CD8-positive, alpha-beta memory T cell (primary cell): ENCODE data around the gene ZBTB44. TPM values are rescaled to one million over a fixed set of nuclear protein-coding genes. Genes with fewer than 3 reads are reported as not detected.

Experiments
- CTCF ChIA-PET: fragments of 350-600 bp; sonication (Branson Sonifier 250); formaldehyde crosslinking; loops from one replicate; lab custom pipeline; 2021; ENCODE audit warnings: antibody characterized with exemption; lab: Charles Lee
- POLR2A ChIA-PET: fragments of 350-600 bp; sonication (Branson Sonifier 250); formaldehyde crosslinking; loops from one replicate; lab custom pipeline; 2021; ENCODE audit warnings: antibody characterized with exemption; lab: Charles Lee
- DNase-seq, 5 donors: peaks; one replicate each; pipeline versions ENCODE4 v3.0.0 to v3.0.0-alpha.2; 2020 to 2022; ENCODE audit warnings: mixed read lengths in 1 of 5
- H3K27ac ChIP-seq: one replicate; pipeline ENCODE4 v1.7.0; 2013; ENCODE audit warnings: low read depth, mild to moderate bottlenecking, low read length, moderate library complexity
- H3K27me3 ChIP-seq: 2 replicates; pipeline ENCODE4 v1.7.0; 2013; ENCODE audit warnings: low read length, mild to moderate bottlenecking; ENCODE audit not compliant: insufficient read depth, poor library complexity, severe bottlenecking
- H3K36me3 ChIP-seq: 2 replicates; pipeline ENCODE4 v1.7.0; 2013; ENCODE audit warnings: mild to moderate bottlenecking, low read length, moderate library complexity; ENCODE audit not compliant: insufficient read depth
- H3K4me1 ChIP-seq: 2 replicates; pipeline ENCODE4 v1.7.0; 2013; ENCODE audit warnings: mild to moderate bottlenecking, low read length, moderate library complexity; ENCODE audit not compliant: insufficient read depth
- H3K4me3 ChIP-seq: 2 replicates; pipeline ENCODE4 v1.7.0; 2013; ENCODE audit warnings: mild to moderate bottlenecking, low read length
- H3K9me3 ChIP-seq: 2 replicates; pipeline ENCODE4 v1.7.0; 2013; ENCODE audit warnings: mild to moderate bottlenecking, low read length
- H3K27ac Mint-ChIP-seq, 8 donors: one replicate each; pipeline ENCODE4 v1.8.0; 2020 to 2021; ENCODE audit warnings: mixed read lengths in 8 of 8, mild to moderate bottlenecking in 6 of 8, inconsistent platforms in 3 of 8, moderate library complexity in 3 of 8
- H3K27me3 Mint-ChIP-seq, 2 donors: one replicate each; pipeline ENCODE4 v1.8.0; 2020 to 2021; ENCODE audit warnings: mixed read lengths in 2 of 2, mild to moderate bottlenecking in 1 of 2, moderate library complexity in 1 of 2
- H3K36me3 Mint-ChIP-seq, 3 donors: one replicate each; pipeline ENCODE4 v1.8.0; 2020 to 2021; ENCODE audit warnings: mixed read lengths in 3 of 3, inconsistent platforms in 1 of 3, mild to moderate bottlenecking in 1 of 3
- H3K4me1 Mint-ChIP-seq, 3 donors: one replicate each; pipeline ENCODE4 v1.8.0; 2020 to 2021; ENCODE audit warnings: mixed read lengths in 3 of 3, inconsistent platforms in 1 of 3, mild to moderate bottlenecking in 1 of 3
- H3K4me3 Mint-ChIP-seq, 7 donors: one replicate each; pipeline ENCODE4 v1.8.0; 2020 to 2021; ENCODE audit warnings: mixed read lengths in 7 of 7, mild to moderate bottlenecking in 6 of 7, moderate library complexity in 4 of 7, inconsistent platforms in 2 of 7
- H3K9me3 Mint-ChIP-seq, 5 donors: one replicate each; pipeline ENCODE4 v1.8.0; 2020 to 2022; ENCODE audit warnings: mixed read lengths in 5 of 5, mild to moderate bottlenecking in 3 of 5, moderate library complexity in 2 of 5, inconsistent platforms in 1 of 5
- polyA plus RNA-seq: library from polyadenylated mRNA; unstranded; fragments of 300-500 nt; fragmentation: Illumina TruSeq; gene quantifications from one replicate; pipeline ENCODE4 v1.2.3, GENCODE V29; 2021
- total RNA-seq, 2 experiments: library from RNA; stranded (reverse); gene quantifications; one replicate each; pipeline ENCODE4 v1.2.3, GENCODE V29; 2021

The ZBTB44 gene
- total and polyA plus RNA-seq, 3 experiments from 2014 or later = 8.2 to 44.0 (median 41.3) TPM

DNA sequence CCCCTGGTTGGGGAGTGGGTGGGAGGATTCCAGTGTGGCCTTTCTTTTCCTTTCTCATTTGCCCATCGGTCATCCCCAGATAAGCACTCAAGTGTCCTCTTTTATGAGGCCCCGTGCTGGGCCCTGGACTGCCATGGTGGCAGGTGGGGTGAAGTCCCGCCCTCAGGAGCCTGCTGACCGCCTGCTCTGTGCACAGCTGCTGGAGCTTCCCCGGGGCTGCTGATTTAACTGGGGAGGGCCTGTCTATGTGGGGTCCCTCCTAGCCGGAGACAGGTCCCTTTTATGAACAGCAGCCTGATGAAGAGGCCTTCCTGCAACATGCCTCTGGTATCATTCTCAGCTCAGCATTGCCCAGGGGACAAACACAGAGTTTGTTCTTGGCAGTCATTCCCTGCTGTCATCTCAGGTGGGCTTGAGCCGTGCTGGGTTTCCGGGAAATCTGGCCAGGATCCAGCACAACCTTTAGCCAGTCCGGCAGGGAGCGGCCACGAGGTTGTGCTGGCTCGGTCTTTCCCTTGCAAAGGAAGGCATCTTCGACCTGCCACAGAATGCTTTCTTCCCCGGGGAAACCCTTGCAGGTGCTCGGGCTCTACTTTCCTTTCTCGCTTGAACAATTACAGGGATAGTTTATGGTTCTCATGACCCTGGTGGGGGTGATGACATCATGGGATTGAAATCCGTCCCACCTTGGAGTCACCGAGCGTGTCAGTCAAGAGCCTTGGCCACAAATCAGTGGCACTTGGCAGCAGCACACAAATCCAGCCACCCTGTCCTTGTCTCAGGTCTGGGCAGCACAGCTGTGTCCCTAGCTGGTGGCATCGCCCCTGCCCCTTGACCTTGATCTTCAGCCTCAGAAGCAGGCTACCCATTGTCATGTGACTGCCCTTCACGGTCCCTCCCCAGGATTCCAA, 135.1 kb downstream of the ZBTB44 start:
- Mint-ChIP-seq H3K27ac (peak overlapping the region in 1 of 8 donors; percentile 10), H3K27me3 (peaks cover 8 to 25% of the 10 kb centered on the region in 2 donors), H3K36me3 (peaks cover 0 to 2% (median 0%) of the 10 kb centered on the region in 3 donors), H3K9me3 (peaks cover 0 to 5% (median 2%) of the 10 kb centered on the region in 5 donors), H3K4me3 (peak overlapping the region in 1 of 7 donors; percentile 9), H3K4me1 (no peaks in the 10 kb centered on the region)
- H3K36me3 ChIP-seq = no peaks in the 10 kb centered on the region
- H3K27ac ChIP-seq = no peak overlapping the region
- ChIA-PET CTCF (no interaction called here), POLR2A (no interaction called here)
- no peaks in the 10 kb centered on the region for H3K4me1 ChIP-seq
- H3K27me3 ChIP-seq = no peaks in the 10 kb centered on the region
- no peak overlapping the region for H3K4me3 ChIP-seq
- no peaks in the 10 kb centered on the region for H3K9me3 ChIP-seq
- DNase-seq = peak in 1 of 5 donors; percentile 3

DNA sequence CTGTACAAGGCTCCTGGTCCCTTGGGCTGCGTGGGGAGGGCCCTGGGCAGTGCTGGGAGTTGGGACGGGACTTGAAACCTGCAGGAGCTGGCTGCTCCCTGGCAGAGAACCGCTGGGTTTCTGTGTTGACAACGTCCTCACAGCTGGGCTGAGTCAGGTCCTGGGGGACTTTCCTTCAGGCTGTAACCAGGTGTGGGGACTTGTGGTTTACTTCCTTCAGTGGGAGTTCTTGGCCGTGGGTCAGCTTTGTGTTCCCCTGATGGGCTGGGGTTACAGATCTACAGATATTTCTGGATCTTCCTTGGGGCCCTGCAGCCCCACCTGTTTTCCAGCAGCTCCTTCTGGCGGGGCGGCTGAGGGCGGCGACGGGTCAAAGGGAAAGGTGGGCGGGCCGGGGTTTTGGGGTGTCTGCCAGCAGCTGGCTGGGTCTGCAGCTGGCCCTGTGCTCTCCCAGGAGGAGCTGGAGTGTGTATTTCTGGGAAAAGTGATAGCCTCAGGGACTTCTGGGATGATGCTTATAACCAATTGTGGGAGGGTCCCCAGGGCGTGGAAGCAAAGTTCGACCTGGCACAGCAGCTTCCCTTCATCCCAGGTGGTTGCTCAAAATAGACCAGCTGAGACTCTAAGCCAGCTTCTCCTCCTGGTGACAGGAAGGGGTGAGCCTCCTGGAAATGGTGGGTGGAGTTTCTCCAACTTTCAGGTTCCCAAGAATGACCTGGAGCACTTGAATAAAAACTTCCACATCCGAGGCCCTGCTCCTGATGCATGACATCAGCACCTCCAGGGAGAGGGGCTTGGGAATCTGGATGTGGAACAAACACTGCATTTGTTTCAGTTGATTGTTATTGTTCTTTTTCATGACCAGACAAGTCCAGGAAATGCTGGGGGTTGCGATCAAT, 136.0 kb downstream of the ZBTB44 start:
- H3K9me3 Mint-ChIP-seq = peaks cover 0 to 5% (median 4%) of the 10 kb centered on the region in 5 donors
- peaks cover 8 to 20% of the 10 kb centered on the region in 2 donors for H3K27me3 Mint-ChIP-seq
- no peaks in the 10 kb centered on the region for H3K4me1 ChIP-seq
- no peak overlapping the region for H3K4me3 ChIP-seq
- H3K4me1 Mint-ChIP-seq = no peaks in the 10 kb centered on the region
- H3K36me3 Mint-ChIP-seq = peaks cover 0 to 2% (median 0%) of the 10 kb centered on the region in 3 donors
- H3K9me3 ChIP-seq = no peaks in the 10 kb centered on the region
- H3K27me3 ChIP-seq = no peaks in the 10 kb centered on the region
- no peak overlapping the region for H3K27ac Mint-ChIP-seq
- no peak overlapping the region for H3K4me3 Mint-ChIP-seq
- no peaks in the 10 kb centered on the region for H3K36me3 ChIP-seq
- H3K27ac ChIP-seq = no peak overlapping the region
- ChIA-PET CTCF (no interaction called here), POLR2A (no interaction called here)
- DNase-seq = peak in 1 of 5 donors; percentile 14

DNA sequence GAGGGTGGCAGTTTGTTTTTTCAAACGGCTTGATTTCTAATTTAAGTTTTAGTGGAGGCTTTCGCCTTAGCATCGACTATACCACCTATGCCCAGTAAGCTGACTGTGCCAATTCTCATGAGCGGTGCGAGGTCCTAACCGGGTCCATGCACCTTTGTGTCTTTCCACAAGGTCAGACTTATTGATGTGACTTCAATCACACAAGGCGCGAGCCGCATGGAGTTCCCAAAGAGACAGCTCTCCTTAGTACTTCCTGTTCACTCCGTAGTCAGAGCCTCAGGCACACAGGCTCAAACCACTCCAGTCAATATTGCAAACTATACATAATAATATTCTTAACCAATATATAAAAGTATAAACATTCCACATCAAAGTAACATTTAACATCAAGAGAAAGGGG, 136.9 kb downstream of the ZBTB44 start:
- H3K36me3 Mint-ChIP-seq = peaks cover 0 to 2% (median 0%) of the 10 kb centered on the region in 3 donors
- H3K4me3 ChIP-seq = no peak overlapping the region
- no peaks in the 10 kb centered on the region for H3K4me1 ChIP-seq
- no peak overlapping the region for H3K4me3 Mint-ChIP-seq
- no peak for DNase-seq
- H3K27me3 Mint-ChIP-seq = peaks cover 10 to 22% of the 10 kb centered on the region in 2 donors
- no peaks in the 10 kb centered on the region for H3K36me3 ChIP-seq
- no peak overlapping the region for H3K27ac Mint-ChIP-seq
- H3K27ac ChIP-seq = no peak overlapping the region
- no peaks in the 10 kb centered on the region for H3K27me3 ChIP-seq
- POLR2A ChIA-PET = no interaction called here
- CTCF ChIA-PET = no interaction called here
- peaks cover 0 to 5% (median 4%) of the 10 kb centered on the region in 5 donors for H3K9me3 Mint-ChIP-seq
- H3K9me3 ChIP-seq = no peaks in the 10 kb centered on the region
- H3K4me1 Mint-ChIP-seq = no peaks in the 10 kb centered on the region

Other genes starting within 250 kb of the ZBTB44 start
- gene APLP2, start 245.0 kb downstream of the ZBTB44 start, total RNA-seq = 10 to 100 TPM; 58.5 to 60.1 TPM
- 58.8 TPM for gene APLP2, start 245.0 kb downstream of the ZBTB44 start, polyA plus RNA-seq
- under 1 TPM; 0.18 to 0.35 TPM for gene ST14, start 155.1 kb downstream of the ZBTB44 start, total RNA-seq
- gene ST14, start 155.1 kb downstream of the ZBTB44 start, polyA plus RNA-seq = not detected
- gene ADAMTS8, start 113.7 kb upstream of the ZBTB44 start, total RNA-seq = not detected
- gene ADAMTS8, start 113.7 kb upstream of the ZBTB44 start, polyA plus RNA-seq = not detected
- not detected for gene ADAMTS15, start 133.7 kb upstream of the ZBTB44 start, total RNA-seq
- gene ADAMTS15, start 133.7 kb upstream of the ZBTB44 start, polyA plus RNA-seq = not detected